Measurements from ENCODE around the gene PPFIA3.
"Not testable (repeated sequence)": the region's sequence is repeated elsewhere in the genome, so short reads cannot be mapped to it uniquely, and the experiment has no call there.

DNA sequence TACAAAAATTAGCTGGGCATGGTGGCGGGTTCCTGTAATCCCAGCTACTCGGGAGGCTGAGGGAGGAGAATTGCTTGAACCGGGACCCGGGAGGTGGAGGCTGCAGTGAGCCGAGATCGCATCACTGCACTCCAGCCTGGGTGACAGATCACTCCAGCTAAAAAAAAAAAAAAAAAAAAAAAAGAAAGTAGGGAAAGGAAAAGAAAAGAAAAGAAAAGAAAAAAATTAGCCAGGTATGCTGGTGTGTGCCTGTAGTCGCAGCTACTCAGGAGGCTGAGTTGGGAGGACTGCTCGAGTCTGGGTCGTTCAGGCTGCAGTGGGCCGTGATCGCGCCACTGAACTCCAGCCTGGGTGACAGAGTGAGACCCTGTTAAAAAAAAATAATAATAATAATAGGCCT, 7.9 kb downstream of the PPFIA3 start:
- not testable (repeated sequence) for TF ChIP-seq POLR2A (IDR thresholded peaks at IDR 0.05; ENCODE audit: low read length); GATA1 (IDR thresholded peaks at IDR 0.05; ENCODE audit: low read depth, low read length)
